OCI-LY1 (cell line): ENCODE data around the gene SULT1E1.

Experiments used
- CTCF ChIP-seq: fragments of 200-600 bp; sonication (generic), shearing (Covaris generic); IDR thresholded peaks from 2 replicates; pipeline ENCODE4 v1.5.1; 2017; ENCODE audit warnings: mild to moderate bottlenecking, antibody characterized with exemption, low read length, moderate library complexity, mixed read lengths
- EZH2 ChIP-seq: fragments of 200-600 bp; sonication (generic), shearing (Covaris generic); IDR thresholded peaks from 2 replicates; pipeline ENCODE4 v1.8.0; 2017; ENCODE audit warnings: borderline replicate concordance, mixed run types, mild to moderate bottlenecking, antibody characterized with exemption, low read length, moderate library complexity, mixed read lengths

GRCh38 chr4:69878250-69878649 lies 18.3 kb upstream of the SULT1E1 start:
- TF ChIP-seq CTCF, result no peak
- TF ChIP-seq EZH2, result no peak
